OCI-LY7 (cell line): ENCODE results near the gene SMYD3.

Experiments
- CTCF ChIP-seq: fragments of 200-600 bp; sonication (generic); conservative IDR thresholded peaks from 2 replicates; pipeline ENCODE4 v1.5.1; 2014; ENCODE audit warnings: mild to moderate bottlenecking, antibody characterized with exemption, low read length, moderate library complexity, mixed read lengths
- EZH2phosphoT487 ChIP-seq: fragments of 200-600 bp; sonication (generic); IDR thresholded peaks from 2 replicates; pipeline ENCODE4 v1.6.1; 2018; ENCODE audit warnings: low read depth, borderline replicate concordance, mild to moderate bottlenecking, mixed run types, antibody characterized with exemption, low read length, moderate library complexity, mixed read lengths

- no peak for TF ChIP-seq CTCF
- TF ChIP-seq EZH2phosphoT487, result no peak
Measured at GRCh38 chr1:246396322-246396721, 110.8 kb downstream of the SMYD3 start.
